ENCODE results near the gene GDAP2. TPM values are rescaled to one million over a fixed set of nuclear protein-coding genes. Genes with fewer than 3 reads are reported as not detected.

The GDAP2 gene
- total and polyA plus RNA-seq, 4 donors: 3.0 to 16.8 (median 9.1) TPM

DNA sequence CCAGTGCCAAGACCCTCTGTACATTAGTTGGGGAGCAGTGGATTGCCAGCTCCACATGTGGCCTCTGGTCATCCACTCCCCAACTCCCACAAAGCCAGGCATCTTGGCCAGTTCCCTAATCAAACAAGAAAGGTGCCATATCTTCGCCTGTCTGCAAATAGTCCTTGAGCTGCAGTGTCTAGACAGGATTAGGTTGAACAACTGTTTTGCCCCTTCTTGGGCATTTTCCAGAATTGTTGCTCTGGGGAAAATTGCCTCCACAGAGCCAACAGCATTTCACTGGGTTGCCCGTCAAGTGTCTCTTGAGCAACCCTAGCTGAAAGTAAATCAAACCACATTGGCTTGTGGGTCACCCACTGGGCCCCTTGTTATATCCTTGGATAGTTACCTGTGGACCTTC, 109.3 kb downstream of the GDAP2 start:
- no peak for TF ChIP-seq EGR1 (IDR thresholded peaks at IDR 0.05; ENCODE audit: low read depth in 2 of 2)
- TF ChIP-seq HNF4A (conservative IDR thresholded peaks at IDR 0.05): no peak
- TF ChIP-seq, protein P1, sequence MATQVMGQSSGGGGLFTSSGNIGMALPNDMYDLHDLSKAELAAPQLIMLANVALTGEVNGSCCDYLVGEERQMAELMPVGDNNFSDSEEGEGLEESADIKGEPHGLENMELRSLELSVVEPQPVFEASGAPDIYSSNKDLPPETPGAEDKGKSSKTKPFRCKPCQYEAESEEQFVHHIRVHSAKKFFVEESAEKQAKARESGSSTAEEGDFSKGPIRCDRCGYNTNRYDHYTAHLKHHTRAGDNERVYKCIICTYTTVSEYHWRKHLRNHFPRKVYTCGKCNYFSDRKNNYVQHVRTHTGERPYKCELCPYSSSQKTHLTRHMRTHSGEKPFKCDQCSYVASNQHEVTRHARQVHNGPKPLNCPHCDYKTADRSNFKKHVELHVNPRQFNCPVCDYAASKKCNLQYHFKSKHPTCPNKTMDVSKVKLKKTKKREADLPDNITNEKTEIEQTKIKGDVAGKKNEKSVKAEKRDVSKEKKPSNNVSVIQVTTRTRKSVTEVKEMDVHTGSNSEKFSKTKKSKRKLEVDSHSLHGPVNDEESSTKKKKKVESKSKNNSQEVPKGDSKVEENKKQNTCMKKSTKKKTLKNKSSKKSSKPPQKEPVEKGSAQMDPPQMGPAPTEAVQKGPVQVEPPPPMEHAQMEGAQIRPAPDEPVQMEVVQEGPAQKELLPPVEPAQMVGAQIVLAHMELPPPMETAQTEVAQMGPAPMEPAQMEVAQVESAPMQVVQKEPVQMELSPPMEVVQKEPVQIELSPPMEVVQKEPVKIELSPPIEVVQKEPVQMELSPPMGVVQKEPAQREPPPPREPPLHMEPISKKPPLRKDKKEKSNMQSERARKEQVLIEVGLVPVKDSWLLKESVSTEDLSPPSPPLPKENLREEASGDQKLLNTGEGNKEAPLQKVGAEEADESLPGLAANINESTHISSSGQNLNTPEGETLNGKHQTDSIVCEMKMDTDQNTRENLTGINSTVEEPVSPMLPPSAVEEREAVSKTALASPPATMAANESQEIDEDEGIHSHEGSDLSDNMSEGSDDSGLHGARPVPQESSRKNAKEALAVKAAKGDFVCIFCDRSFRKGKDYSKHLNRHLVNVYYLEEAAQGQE (IDR thresholded peaks at IDR 0.05): no peak
- TF ChIP-seq JUND (IDR thresholded peaks at IDR 0.05): no peak
- no peak for TF ChIP-seq HNF4G (IDR thresholded peaks at IDR 0.05)
- no peak for TF ChIP-seq FOXA1 (IDR thresholded peaks at IDR 0.05)
- TF ChIP-seq CTCF (IDR thresholded peaks at IDR 0.05; ENCODE audit: low read depth, low read length, missing input control): no peak
- no peak for TF ChIP-seq RAD21 (IDR thresholded peaks at IDR 0.05)
- Histone ChIP-seq H3K9ac (ENCODE audit: low read depth in 1 of 2, low read length in 2 of 2) (no peak overlapping the region), H3K36me3 (ENCODE audit: control insufficient read depth in 4 of 4, insufficient read depth in 3 of 4, low read depth in 1 of 4, low read length in 3 of 4) (no peaks in the 10 kb centered on the region), H3K27ac (ENCODE audit: low read depth in 1 of 2, low read length in 2 of 2) (no peak overlapping the region), H3K9me3 (ENCODE audit: control insufficient read depth in 4 of 4, low read length in 3 of 4) (no peaks in the 10 kb centered on the region), H3K4me3 (ENCODE audit: low read depth in 1 of 3, low read length in 3 of 3) (no peak overlapping the region), H3K27me3 (ENCODE audit: control insufficient read depth in 4 of 4, insufficient read depth in 4 of 4, low read length in 3 of 4) (no peaks in the 10 kb centered on the region), H3K4me1 (ENCODE audit: control insufficient read depth in 4 of 4, insufficient read depth in 4 of 4, low read length in 3 of 4) (no peaks in the 10 kb centered on the region)
- DNase-seq (ENCODE audit: low spot score): no peak
- 48% methylated on average over 2 of the region's 2 CpGs for WGBS

- no peaks in the 10 kb centered on the region for H3K4me1 ChIP-seq (ENCODE audit: control insufficient read depth in 4 of 4, insufficient read depth in 4 of 4, low read length in 3 of 4)
- H3K27me3 ChIP-seq (ENCODE audit: control insufficient read depth in 4 of 4, insufficient read depth in 4 of 4, low read length in 3 of 4): no peaks in the 10 kb centered on the region
- no peaks in the 10 kb centered on the region for H3K9me3 ChIP-seq (ENCODE audit: control insufficient read depth in 4 of 4, low read length in 3 of 4)
- DNase-seq (ENCODE audit: low spot score): no peak
- WGBS: 70% methylated on average over 4 of the region's 4 CpGs
- no peak overlapping the region for H3K27ac ChIP-seq (ENCODE audit: low read depth in 1 of 2, low read length in 2 of 2)
- no peak for TF ChIP-seq RXRA (IDR thresholded peaks at IDR 0.05)
- H3K36me3 ChIP-seq (ENCODE audit: control insufficient read depth in 4 of 4, insufficient read depth in 3 of 4, low read depth in 1 of 4, low read length in 3 of 4): no peaks in the 10 kb centered on the region
- no peak overlapping the region for H3K4me3 ChIP-seq (ENCODE audit: low read depth in 1 of 3, low read length in 3 of 3)
- H3K9ac ChIP-seq (ENCODE audit: low read depth in 1 of 2, low read length in 2 of 2): no peak overlapping the region
Observed at GRCh38 chr1:117819301-117819700, 110.1 kb downstream of the GDAP2 start.

DNA sequence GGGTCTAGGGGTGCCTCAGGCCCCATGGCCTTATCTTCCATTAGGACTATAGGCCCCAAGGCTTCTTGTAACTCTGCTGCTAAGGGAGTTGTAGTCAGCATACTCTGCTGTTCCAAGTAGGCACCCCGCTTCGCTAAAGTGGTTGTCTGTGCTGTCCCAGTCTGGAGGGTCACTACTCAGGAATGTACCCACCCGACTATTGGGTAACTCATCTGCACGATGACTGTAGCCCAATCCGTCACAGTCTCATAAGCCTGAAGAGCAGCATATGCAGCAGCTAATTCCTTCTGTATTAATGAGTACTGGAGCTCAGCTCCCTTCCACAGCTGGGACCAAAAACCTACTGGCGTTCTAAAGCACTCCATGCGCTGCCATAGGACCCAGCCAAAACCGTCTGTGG, 111.0 kb downstream of the GDAP2 start:
- H3K4me3 ChIP-seq (ENCODE audit: low read depth in 1 of 3, low read length in 3 of 3): no peak overlapping the region
- WGBS: 96% methylated on average over 8 of the region's 8 CpGs
- H3K36me3 ChIP-seq (ENCODE audit: control insufficient read depth in 4 of 4, insufficient read depth in 3 of 4, low read depth in 1 of 4, low read length in 3 of 4): no peaks in the 10 kb centered on the region
- no peak overlapping the region for H3K9ac ChIP-seq (ENCODE audit: low read depth in 1 of 2, low read length in 2 of 2)
- H3K9me3 ChIP-seq (ENCODE audit: control insufficient read depth in 4 of 4, low read length in 3 of 4): no peaks in the 10 kb centered on the region
- no peaks in the 10 kb centered on the region for H3K27me3 ChIP-seq (ENCODE audit: control insufficient read depth in 4 of 4, insufficient read depth in 4 of 4, low read length in 3 of 4)
- DNase-seq (ENCODE audit: low spot score): no peak
- H3K27ac ChIP-seq (ENCODE audit: low read depth in 1 of 2, low read length in 2 of 2): no peak overlapping the region
- no peaks in the 10 kb centered on the region for H3K4me1 ChIP-seq (ENCODE audit: control insufficient read depth in 4 of 4, insufficient read depth in 4 of 4, low read length in 3 of 4)
- TF ChIP-seq CTCF (IDR thresholded peaks at IDR 0.05; ENCODE audit: low read depth, low read length, missing input control): no peak
- no peak for TF ChIP-seq RXRA (IDR thresholded peaks at IDR 0.05)
- no peak for TF ChIP-seq SP1 (IDR thresholded peaks at IDR 0.05)
- TF ChIP-seq TAF1 (conservative IDR thresholded peaks at IDR 0.05): no peak
- no peak for TF ChIP-seq EGR1 (IDR thresholded peaks at IDR 0.05; ENCODE audit: low read depth in 2 of 2)
- TF ChIP-seq HNF4A (conservative IDR thresholded peaks at IDR 0.05): no peak
- no peak for TF ChIP-seq NR2F2 (IDR thresholded peaks at IDR 0.05)
- no peak for TF ChIP-seq RAD21 (IDR thresholded peaks at IDR 0.05)
- TF ChIP-seq, protein P2, sequence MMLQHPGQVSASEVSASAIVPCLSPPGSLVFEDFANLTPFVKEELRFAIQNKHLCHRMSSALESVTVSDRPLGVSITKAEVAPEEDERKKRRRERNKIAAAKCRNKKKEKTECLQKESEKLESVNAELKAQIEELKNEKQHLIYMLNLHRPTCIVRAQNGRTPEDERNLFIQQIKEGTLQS (IDR thresholded peaks at IDR 0.05): no peak
- TF ChIP-seq GABPA (IDR thresholded peaks at IDR 0.05 in 1 of 2, conservative IDR thresholded peaks at IDR 0.05 in 1 of 2): no peak
- TF ChIP-seq FOXA1 (IDR thresholded peaks at IDR 0.05): no peak
- no peak for TF ChIP-seq HNF4G (IDR thresholded peaks at IDR 0.05)
- no peak for TF ChIP-seq YY1 (IDR thresholded peaks at IDR 0.05)
- TF ChIP-seq, protein P1 (IDR thresholded peaks at IDR 0.05): no peak
- TF ChIP-seq MAX (IDR thresholded peaks at IDR 0.05): no peak
